Neuron (in vitro differentiated cells): Measurements from ENCODE around the gene NRXN2.

Experiments
- H2AFZ ChIP-seq: one replicate; pipeline ENCODE4 v1.6.1; 2013; ENCODE audit warnings: low read depth, mild to moderate bottlenecking, inconsistent platforms, low read length, moderate library complexity
- H3K27me3 ChIP-seq: one replicate; pipeline ENCODE4 v1.6.1; 2013; ENCODE audit warnings: low read length; ENCODE audit not compliant: insufficient read depth
- H3K36me3 ChIP-seq: one replicate; pipeline ENCODE4 v1.6.1; 2013; ENCODE audit warnings: low read length; ENCODE audit not compliant: insufficient read depth
- H3K4me1 ChIP-seq: one replicate; pipeline ENCODE4 v1.6.1; 2013; ENCODE audit warnings: low read length; ENCODE audit not compliant: insufficient read depth
- H3K4me3 ChIP-seq: 2 replicates; pipeline ENCODE4 v1.5.1; 2013; ENCODE audit warnings: mild to moderate bottlenecking, low read length, moderate library complexity
- H3K9me3 ChIP-seq: one replicate; pipeline ENCODE4 v1.6.1; 2013; ENCODE audit warnings: low read length

Gene NRXN2

DNA sequence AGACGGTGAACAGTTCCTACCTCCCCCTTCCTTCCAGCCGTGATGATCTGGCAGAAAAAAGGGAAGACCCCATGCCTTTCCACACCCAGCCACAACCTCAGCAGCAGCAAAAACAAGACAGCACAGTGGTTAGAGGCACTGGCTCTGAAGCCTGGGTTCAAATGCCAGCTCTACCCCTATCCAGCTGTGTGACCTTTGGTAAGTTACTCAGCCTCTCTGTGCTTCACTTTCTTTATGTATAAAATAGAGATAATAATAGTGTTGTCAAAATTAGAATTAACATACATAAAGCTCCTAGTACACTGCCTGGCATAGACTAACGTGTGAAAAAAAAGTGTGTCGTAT, 4.2 kb downstream of the NRXN2 start:
- peaks cover 44% of the 10 kb centered on the region for H3K4me1 ChIP-seq
- H3K27me3 ChIP-seq: peaks cover 14% of the 10 kb centered on the region

DNA sequence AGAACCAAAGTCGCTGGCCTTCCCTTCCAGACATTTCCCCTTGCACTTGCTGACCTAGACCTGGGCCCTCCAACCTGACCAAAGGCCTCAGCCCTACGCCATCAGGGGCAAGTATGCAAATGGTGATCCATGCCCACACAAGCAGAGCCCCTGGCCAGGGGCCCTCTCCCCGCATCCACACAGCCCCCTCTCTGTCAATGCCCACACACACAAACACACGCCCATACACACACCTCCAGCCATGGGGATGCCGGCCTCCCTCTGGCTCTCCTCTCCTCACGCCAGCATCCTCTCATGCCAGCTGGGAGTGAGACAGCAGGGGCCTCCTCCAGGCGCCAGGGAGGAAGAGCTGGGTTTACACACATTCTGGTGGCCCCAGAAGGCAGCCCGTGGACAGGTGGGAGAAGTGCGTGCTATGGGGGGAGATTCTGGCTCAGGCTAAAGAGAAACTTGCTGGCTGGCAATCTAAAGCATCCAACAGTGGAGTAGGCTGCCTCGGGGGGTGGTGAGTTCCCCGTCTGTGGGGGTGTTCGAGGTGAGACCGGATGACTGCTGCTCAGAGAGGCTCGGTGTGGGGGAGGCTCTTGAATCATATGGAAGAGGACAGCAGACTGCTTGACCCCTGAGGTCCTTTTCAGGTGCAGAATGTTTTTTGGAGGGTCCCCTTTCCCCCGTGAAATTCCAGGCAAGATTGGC, 4.8 kb downstream of the NRXN2 start:
- Histone ChIP-seq H3K27me3 (peaks cover 14% of the 10 kb centered on the region), H2AFZ (no peak overlapping the region)

More for the DNA sequence above, 4.2 kb downstream of the NRXN2 start:
- Histone ChIP-seq H3K36me3 (no peaks in the 10 kb centered on the region), H3K4me3 (no peak overlapping the region), H2AFZ (no peak overlapping the region), H3K9me3 (no peaks in the 10 kb centered on the region)

DNA sequence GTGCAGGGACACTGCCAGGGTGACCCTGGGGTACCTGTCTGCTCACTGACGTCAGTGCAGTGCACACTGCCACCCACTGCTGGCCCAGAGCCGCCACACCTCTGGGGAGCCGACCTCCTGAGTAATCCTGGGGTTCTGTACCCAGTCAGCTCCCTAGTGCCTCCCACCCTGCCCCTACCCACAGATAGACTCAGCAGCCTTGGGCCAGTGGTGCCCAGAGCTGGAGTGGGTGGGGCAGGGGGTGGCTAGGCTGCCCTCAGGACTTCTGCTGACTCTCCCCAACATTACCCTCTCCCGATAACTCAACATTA, 5.8 kb downstream of the NRXN2 start:
- Histone ChIP-seq H3K27me3 (peaks cover 13% of the 10 kb centered on the region), H2AFZ (no peak overlapping the region), H3K4me3 (no peak overlapping the region), H3K4me1 (peaks cover 39% of the 10 kb centered on the region), H3K36me3 (no peaks in the 10 kb centered on the region), H3K9me3 (no peaks in the 10 kb centered on the region)

More for the DNA sequence above, 4.8 kb downstream of the NRXN2 start:
- Histone ChIP-seq H3K4me3 (no peak overlapping the region), H3K9me3 (no peaks in the 10 kb centered on the region), H3K4me1 (peaks cover 41% of the 10 kb centered on the region), H3K36me3 (no peaks in the 10 kb centered on the region)

DNA sequence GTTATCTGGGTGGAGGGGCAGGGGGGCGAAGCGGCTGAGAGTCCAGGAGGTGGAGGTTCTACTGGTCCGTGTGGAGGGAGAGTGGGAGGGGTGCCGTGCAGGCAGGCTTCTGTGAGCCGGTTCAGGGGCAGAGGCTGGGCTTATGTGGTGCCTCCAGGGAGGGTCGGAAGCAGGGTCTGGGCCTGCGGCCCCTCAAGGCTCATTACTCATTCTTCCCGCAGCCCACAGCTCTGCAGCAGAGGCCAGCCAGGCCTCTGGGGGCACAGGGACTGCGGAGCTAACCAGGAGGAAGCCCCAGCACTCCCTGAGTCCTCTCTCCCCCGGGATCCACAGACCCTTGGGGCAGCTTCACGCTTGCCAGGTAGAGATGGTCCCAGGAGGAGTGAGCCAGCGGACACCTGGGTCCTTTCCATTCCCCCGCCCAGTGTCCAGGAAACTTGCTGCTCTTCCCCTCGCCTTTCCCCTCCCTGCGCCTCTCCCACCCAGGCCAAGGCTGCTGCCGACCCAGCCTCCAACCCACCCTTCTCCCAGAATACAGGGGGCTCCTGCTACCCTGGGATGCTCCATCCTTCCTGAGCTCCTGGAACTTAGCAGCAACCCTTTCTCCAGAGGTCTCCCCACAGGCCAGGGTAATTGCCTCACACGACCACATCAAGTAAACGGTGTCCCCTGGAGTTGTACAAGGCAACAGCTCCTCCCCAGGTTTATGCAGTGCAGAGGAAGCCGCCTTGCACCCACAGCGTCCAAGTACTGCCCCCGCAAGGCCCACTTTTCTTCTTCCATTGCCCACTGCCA, 6.3 kb downstream of the NRXN2 start:
- H3K27me3 ChIP-seq: peaks cover 9% of the 10 kb centered on the region
- H2AFZ ChIP-seq: no peak overlapping the region
- H3K9me3 ChIP-seq: no peaks in the 10 kb centered on the region
- peaks cover 33% of the 10 kb centered on the region for H3K4me1 ChIP-seq
- no peaks in the 10 kb centered on the region for H3K36me3 ChIP-seq
- H3K4me3 ChIP-seq: no peak overlapping the region

DNA sequence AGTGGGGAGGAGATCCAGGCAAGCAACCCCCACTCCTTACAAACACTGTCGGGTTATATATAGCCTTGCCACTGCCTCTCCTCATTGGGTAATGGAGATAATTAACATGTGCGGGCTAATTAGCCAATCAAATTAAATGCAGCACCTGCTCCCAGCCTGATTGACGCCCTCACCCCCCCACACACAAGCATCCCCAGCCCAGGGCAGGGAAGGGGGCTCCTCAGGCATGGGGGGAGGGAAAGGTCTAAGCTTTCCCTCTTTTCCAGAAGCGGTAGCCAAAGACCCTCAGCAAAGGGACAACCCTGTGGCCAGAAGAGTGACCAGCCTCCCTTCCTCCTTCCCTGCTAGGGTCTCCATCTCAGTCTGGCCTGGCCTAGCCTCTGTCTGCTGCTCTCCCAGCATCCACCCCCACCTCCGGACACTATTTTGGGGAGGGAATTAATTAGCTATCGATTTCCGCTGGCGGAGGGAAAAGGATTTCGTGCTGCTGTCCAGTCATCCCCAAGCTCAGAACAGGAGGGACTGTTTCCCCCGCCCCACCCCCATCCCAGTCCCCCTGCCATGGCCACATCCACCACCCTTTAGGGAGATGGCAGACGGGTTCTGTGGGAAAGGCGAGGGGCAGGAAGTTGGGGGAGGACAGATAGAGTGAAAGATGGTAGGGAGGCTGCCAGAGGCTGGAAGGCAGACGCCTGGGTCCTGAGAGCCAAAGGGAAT, 7.1 kb downstream of the NRXN2 start:
- Histone ChIP-seq H3K27me3 (peaks cover 9% of the 10 kb centered on the region), H3K4me3 (no peak overlapping the region), H3K9me3 (no peaks in the 10 kb centered on the region), H2AFZ (no peak overlapping the region), H3K4me1 (peaks cover 30% of the 10 kb centered on the region), H3K36me3 (no peaks in the 10 kb centered on the region)

DNA sequence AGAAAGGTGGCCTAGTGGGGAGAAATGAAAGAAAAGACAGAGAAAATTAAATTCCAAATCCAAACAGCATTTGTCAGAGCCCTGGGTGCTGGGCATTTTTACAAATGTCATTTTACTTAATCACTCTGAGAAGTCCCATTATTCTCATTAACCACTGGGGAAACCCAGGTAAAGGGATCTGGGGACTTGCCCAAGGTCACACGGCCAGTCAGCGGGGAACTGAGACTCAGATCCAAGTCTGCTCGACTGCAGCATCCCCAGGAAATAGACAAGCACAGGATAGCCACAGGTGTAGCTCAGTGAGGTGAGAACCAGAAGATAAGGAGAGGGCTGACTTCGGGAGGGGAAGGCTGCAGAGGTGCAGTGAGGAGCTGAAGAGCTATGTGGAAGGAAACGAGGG, 7.9 kb downstream of the NRXN2 start:
- H3K36me3 ChIP-seq: no peaks in the 10 kb centered on the region
- peaks cover 36% of the 10 kb centered on the region for H3K4me1 ChIP-seq
- no peak overlapping the region for H2AFZ ChIP-seq
- no peaks in the 10 kb centered on the region for H3K9me3 ChIP-seq
- no peak overlapping the region for H3K4me3 ChIP-seq
- peaks cover 9% of the 10 kb centered on the region for H3K27me3 ChIP-seq

DNA sequence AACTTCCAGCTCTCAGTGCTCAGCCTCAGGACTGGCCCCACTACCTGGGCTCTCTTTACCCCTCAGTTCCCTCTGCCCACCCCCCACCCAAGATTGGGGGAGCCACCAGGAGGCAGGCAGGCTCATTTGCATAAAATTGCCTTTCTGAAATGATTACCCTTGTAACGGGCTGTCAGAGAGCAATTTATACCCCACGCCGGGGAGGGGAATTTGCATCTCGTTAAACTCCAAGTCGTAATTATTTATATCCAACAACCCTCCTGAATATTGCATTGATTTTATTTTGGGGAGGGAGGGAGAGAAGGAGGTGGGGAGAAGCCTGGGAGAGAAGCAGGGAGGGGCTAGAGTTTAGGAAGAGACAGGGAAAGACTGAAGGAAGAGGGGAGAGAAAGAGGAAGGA, 8.3 kb downstream of the NRXN2 start:
- Histone ChIP-seq H3K9me3 (no peaks in the 10 kb centered on the region), H3K4me1 (peaks cover 36% of the 10 kb centered on the region), H3K36me3 (no peaks in the 10 kb centered on the region), H2AFZ (no peak overlapping the region), H3K27me3 (peaks cover 9% of the 10 kb centered on the region), H3K4me3 (no peak overlapping the region)

DNA sequence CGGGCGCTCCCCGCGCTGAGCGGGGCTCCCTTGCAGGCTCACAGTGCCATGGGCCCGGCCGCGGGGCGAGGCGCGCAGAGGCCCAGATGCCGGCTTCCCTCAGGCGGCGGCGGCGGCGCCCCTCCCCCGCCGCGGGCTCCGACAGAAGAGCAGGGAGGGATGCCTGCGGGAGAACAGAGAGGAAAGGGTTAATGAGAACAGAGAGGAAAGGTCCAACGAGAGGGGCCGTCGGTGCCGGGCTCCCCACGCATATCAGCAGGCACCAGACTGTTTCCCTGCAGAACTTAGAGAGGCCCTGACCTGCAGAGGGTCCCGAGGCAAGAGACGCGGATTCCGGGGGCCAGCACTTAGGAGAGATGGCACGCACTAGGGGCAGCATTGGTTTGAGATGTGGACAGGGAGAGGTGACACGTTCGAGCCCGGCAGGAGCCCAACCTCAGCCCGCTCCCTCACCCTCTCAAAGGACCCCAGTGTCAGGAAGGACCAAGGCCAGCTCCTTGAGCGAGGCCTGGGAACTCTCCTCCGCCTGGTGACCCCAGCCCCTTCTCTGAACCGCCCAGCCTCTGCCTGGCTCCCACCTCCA, 9.1 kb downstream of the NRXN2 start:
- Histone ChIP-seq H2AFZ (no peak overlapping the region), H3K36me3 (no peaks in the 10 kb centered on the region), H3K4me1 (peaks cover 36% of the 10 kb centered on the region), H3K4me3 (no peak overlapping the region), H3K27me3 (peaks cover 9% of the 10 kb centered on the region), H3K9me3 (no peaks in the 10 kb centered on the region)

DNA sequence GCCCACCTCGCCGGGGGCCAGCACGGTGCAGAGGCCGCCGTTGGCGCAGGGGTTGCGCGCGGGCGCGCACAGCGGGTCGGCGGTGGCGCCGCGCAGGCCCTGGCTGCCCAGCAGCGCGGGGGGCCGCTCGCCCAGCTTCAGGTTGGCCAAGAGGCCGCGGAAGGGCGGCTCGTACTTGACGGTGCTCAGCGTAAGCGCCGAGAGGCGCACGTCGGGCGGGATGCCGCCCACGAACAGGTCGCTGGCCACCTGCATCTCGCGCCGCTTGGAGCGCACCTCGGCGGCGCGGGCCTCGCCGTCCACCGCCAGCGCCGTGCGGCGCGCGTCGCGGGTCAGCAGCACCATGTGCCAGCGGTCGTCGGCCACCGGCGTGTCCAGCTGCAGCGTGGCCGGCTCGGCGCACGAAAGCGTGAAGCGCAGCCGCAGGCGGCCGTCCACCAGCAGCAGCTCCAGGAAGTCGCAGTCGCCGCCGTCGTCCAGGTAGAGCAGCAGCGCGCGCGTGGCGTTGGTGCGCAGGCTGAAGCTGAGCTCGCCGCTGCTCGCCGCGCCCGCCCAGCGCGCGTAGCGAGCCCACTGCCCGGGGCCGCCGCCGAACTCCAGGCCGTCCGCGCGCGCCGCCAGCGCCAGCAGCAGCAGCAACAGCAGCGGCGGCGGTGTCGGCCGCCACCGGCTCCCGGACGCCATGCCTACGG, 9.8 kb downstream of the NRXN2 start:
- Histone ChIP-seq H3K36me3 (no peaks in the 10 kb centered on the region), H3K4me3 (no peak overlapping the region), H3K4me1 (peaks cover 36% of the 10 kb centered on the region), H3K27me3 (peaks cover 9% of the 10 kb centered on the region), H2AFZ (no peak overlapping the region), H3K9me3 (no peaks in the 10 kb centered on the region)

DNA sequence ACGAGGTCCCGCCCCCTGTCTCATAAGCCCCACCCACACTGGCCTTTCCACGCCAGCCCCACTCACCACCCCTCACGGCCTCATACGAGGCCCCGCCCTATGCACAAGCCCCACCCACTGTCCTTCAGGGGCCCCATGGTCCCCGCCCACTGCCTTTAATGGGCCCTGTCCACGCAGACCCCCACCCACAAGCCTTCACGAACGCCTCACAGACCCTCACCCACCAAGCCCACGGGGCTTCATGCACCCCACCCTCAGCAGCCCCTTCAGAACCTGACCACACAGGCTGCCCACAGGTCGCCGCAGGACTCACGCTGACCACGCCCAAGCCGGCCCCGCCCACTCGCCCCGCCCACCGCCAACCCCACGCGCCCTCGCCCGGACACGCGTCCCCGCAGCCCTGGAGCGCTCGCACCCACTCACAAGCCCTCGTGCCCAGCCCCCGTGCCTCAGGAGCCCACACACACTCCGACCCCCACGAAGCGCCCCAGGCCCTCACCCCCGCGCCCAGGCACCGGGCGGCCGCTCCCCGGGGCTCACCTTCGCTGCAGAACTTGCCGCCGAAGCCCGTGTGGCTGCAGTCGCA, 10.5 kb downstream of the NRXN2 start:
- Histone ChIP-seq H3K4me3 (no peak overlapping the region), H3K4me1 (peaks cover 35% of the 10 kb centered on the region), H3K9me3 (no peaks in the 10 kb centered on the region), H2AFZ (no peak overlapping the region), H3K27me3 (peaks cover 9% of the 10 kb centered on the region), H3K36me3 (no peaks in the 10 kb centered on the region)

DNA sequence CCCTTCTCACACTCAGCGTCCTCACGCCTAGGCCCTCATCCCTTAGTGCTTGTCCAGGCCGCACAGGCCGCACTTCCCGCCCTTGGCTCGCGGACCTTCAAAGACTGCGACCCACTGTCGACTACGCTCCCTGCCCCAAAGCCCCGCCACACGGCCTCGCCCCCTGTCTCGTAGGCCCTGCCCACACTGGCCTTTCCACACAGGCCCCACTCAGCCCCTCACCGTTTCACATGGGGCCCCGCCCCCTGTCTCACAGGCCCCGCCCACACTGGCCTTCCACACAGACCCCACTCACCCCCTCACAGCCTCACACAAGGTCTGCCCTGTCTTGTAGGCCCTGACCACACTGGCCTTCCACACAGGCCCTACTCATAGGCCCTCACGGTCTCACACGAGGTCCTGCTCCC, 11.0 kb downstream of the NRXN2 start:
- Histone ChIP-seq H3K4me1 (peaks cover 30% of the 10 kb centered on the region), H3K4me3 (no peak overlapping the region), H3K36me3 (no peaks in the 10 kb centered on the region), H3K9me3 (no peaks in the 10 kb centered on the region), H3K27me3 (peaks cover 9% of the 10 kb centered on the region), H2AFZ (no peak overlapping the region)

DNA sequence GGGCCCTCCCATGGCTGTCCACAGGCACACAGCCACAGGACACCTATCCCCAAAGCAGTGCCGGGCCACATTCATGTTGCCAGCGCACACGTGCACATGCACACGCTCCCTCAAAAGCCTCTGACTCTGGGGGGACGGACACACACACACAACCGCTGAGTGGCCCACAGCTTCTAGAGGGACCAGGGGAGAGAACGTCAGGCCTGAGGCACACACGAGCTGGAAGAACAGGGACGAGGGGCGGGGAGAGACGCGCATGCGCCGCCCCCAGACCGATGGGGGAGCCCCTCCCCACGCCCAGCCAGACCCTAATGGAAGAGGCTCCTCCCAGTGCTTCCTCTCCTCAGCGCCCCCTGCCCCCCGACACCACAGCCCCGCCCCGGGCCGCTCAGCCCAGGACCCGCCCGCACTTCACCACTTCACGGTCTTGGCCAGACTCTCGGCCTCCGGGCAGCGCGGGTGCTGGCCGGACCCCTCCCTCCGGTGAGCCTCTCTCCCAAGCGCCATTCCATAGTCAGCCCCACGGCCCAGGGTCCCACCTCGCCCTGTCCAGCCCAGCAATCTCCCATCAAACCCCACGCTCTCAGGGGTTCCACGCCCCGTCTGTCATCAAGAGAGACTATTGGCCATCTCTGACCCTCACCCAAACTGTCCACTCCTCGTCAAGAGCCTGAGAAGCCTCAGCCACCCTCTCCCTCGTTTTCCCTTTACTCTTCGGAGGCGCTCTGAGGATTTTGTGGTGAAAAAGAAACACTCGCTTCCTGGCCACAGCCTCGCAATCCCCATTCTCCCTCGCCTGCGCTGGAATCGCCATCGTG, 11.7 kb downstream of the NRXN2 start:
- no peaks in the 10 kb centered on the region for H3K36me3 ChIP-seq
- no peak overlapping the region for H3K4me3 ChIP-seq
- H3K4me1 ChIP-seq: peaks cover 23% of the 10 kb centered on the region
- no peak overlapping the region for H2AFZ ChIP-seq
- H3K27me3 ChIP-seq: peaks cover 9% of the 10 kb centered on the region
- H3K9me3 ChIP-seq: no peaks in the 10 kb centered on the region
